ENCODE measurements around the gene MAP3K15.
"Not testable (repeated sequence)": the region's sequence is repeated elsewhere in the genome, so short reads cannot be mapped to it uniquely, and the experiment has no call there.

Gene MAP3K15

GRCh38 chrX:19539665-19540064 lies 24.4 kb upstream of the MAP3K15 start:
- DNase-seq = no peak

GRCh38 chrX:19535476-19535875 lies 20.2 kb upstream of the MAP3K15 start:
- no peak for DNase-seq

- no peak for DNase-seq
Observed at GRCh38 chrX:19532709-19533108, 17.4 kb upstream of the MAP3K15 start.

GRCh38 chrX:19517965-19518364 lies 2.7 kb upstream of the MAP3K15 start:
- DNase-seq = no peak

GRCh38 chrX:19515615-19516105 lies 352 bp upstream of the MAP3K15 start:
- DNase-seq = no peak

- no peak for DNase-seq
Observed at GRCh38 chrX:19513383-19513782, 1.9 kb downstream of the MAP3K15 start.

- no peak for DNase-seq
Observed at GRCh38 chrX:19512961-19513360, 2.3 kb downstream of the MAP3K15 start.

GRCh38 chrX:19512359-19512758 lies 2.9 kb downstream of the MAP3K15 start:
- DNase-seq = no peak

GRCh38 chrX:19511796-19512195 lies 3.5 kb downstream of the MAP3K15 start:
- DNase-seq = not testable (repeated sequence)

GRCh38 chrX:19496711-19497110 lies 18.6 kb downstream of the MAP3K15 start:
- DNase-seq = no peak

GRCh38 chrX:19487520-19488200 lies 27.6 kb downstream of the MAP3K15 start:
- no peak for DNase-seq

GRCh38 chrX:19479458-19479857 lies 35.9 kb downstream of the MAP3K15 start:
- DNase-seq = no peak

GRCh38 chrX:19468383-19468782 lies 46.9 kb downstream of the MAP3K15 start:
- not testable (repeated sequence) for DNase-seq

GRCh38 chrX:19462879-19463278 lies 52.4 kb downstream of the MAP3K15 start:
- no peak for DNase-seq

- DNase-seq = no peak
Observed at GRCh38 chrX:19462231-19462630, 53.1 kb downstream of the MAP3K15 start.

- DNase-seq = no peak
Observed at GRCh38 chrX:19457662-19458061, 57.6 kb downstream of the MAP3K15 start.

GRCh38 chrX:19448077-19448476 lies 67.2 kb downstream of the MAP3K15 start:
- no peak for DNase-seq

GRCh38 chrX:19446397-19446796 lies 68.9 kb downstream of the MAP3K15 start:
- no peak for DNase-seq

GRCh38 chrX:19445772-19446171 lies 69.5 kb downstream of the MAP3K15 start:
- DNase-seq = not testable (repeated sequence)

- no peak for DNase-seq
Observed at GRCh38 chrX:19443869-19444526, 71.3 kb downstream of the MAP3K15 start.

GRCh38 chrX:19440713-19441112 lies 74.6 kb downstream of the MAP3K15 start:
- DNase-seq = no peak

- DNase-seq = not testable (repeated sequence)
Observed at GRCh38 chrX:19422661-19423060, 92.6 kb downstream of the MAP3K15 start.

- DNase-seq = no peak
Observed at GRCh38 chrX:19410259-19410658, 105.0 kb downstream of the MAP3K15 start.

- no peak for DNase-seq
Observed at GRCh38 chrX:19403696-19404095, 111.6 kb downstream of the MAP3K15 start.

GRCh38 chrX:19392703-19393102 lies 122.6 kb downstream of the MAP3K15 start:
- no peak for DNase-seq

Data from T1000 (cell line).